Esophagus muscularis mucosa (tissue), 4 donors: ENCODE measurements around the gene PICALM. TPM values are rescaled to one million over a fixed set of nuclear protein-coding genes. Genes with fewer than 3 reads are reported as not detected.

Experiments used
- DNase-seq: peaks from one replicate; pipeline ENCODE4 v3.0.0-alpha.2; 2017; ENCODE audit errors: extremely low spot score
- H3K27ac ChIP-seq, 4 donors: fragments of 200-600 bp; sonication (generic); replicated peaks in 1 of 4; 1 replicate in 3 of 4; 2 replicates in 1 of 4; pipeline ENCODE4 v1.5.1; 2016 to 2019; ENCODE audit warnings: mild to moderate bottlenecking in 1 of 4
- H3K27me3 ChIP-seq, 4 donors: fragments of 200-600 bp; sonication (generic); one replicate each; pipeline versions ENCODE4 v1.5.1 to v1.6.0; 2016 to 2019
- H3K36me3 ChIP-seq, 4 donors: fragments of 200-600 bp; sonication (generic); one replicate each; pipeline ENCODE4 v1.5.1; 2016 to 2019
- H3K4me1 ChIP-seq, 4 donors: fragments of 200-600 bp; sonication (generic); one replicate each; pipeline ENCODE4 v1.5.1; 2016 to 2019
- H3K4me3 ChIP-seq, 4 donors: fragments of 200-600 bp; sonication (generic); 1 replicate in 2 of 4; 2 replicates in 2 of 4; pipeline ENCODE4 v1.5.1; 2016 to 2019; ENCODE audit warnings: mild to moderate bottlenecking in 4 of 4, moderate library complexity in 1 of 4
- H3K9me3 ChIP-seq, 4 donors: fragments of 200-600 bp; sonication (generic); 1 replicate in 3 of 4; 2 replicates in 1 of 4; pipeline ENCODE4 v1.5.1; 2016 to 2019
- CTCF ChIP-seq, 3 experiments: fragments of 200-600 bp in 2 of 3; fragments of 450-650 bp in 1 of 3; sonication (generic) in 2 of 3; IDR thresholded peaks; one replicate each; pipeline ENCODE4 v1.5.1; 2017 to 2019; ENCODE audit warnings: antibody characterized with exemption in 3 of 3, mild to moderate bottlenecking in 2 of 3, moderate library complexity in 1 of 3
- EP300 ChIP-seq: sonication (generic); formaldehyde crosslinking; IDR thresholded peaks from one replicate; pipeline ENCODE4 v1.6.1; 2017; ENCODE audit warnings: antibody characterized with exemption
- POLR2A ChIP-seq: fragments of 450-650 bp; IDR thresholded peaks from one replicate; pipeline ENCODE4 v1.6.1; 2017; ENCODE audit warnings: antibody characterized with exemption, moderate library complexity, mild to moderate bottlenecking, low read depth
- POLR2AphosphoS5 ChIP-seq, 2 donors: sonication (generic); formaldehyde crosslinking; IDR thresholded peaks; one replicate each; pipeline ENCODE4 v1.6.1; 2017; ENCODE audit warnings: antibody characterized with exemption in 2 of 2
- WGBS: methylation state at CpG from one replicate; pipeline ENCODE4 v1.1.5; 2018; 5-methylcytosine and 5-hydroxymethylcytosine counted together
- intact Hi-C: fragments of 100-400 bp; cut with DNase I; formaldehyde crosslinking; loops from one replicate; pipeline ENCODE4 v1.15.1; 2023
- total RNA-seq, 4 donors: library from RNA; depleted of rRNA; stranded (reverse); fragments of >200 nt; gene quantifications; one replicate each; pipeline versions ENCODE4 v1.1.0 to v1.2.1, GENCODE V29; 2016

PICALM gene
- total RNA-seq, 4 donors from 2014 or later, result 228 to 281 (median 266) TPM

GRCh38 chr11:86087256-86087655 lies 18.4 kb upstream of the PICALM start:
- TF ChIP-seq EP300 (no peak), POLR2AphosphoS5 (IDR thresholded peaks at IDR 0.05) (no peak), POLR2A (no peak), CTCF (IDR thresholded peaks at IDR 0.05) (no peak)
- H3K27me3 ChIP-seq, result no peaks in the 10 kb centered on the region
- no peak for DNase-seq
- H3K27ac ChIP-seq, result no peak overlapping the region
- peaks cover 5 to 20% (median 14%) of the 10 kb centered on the region in 4 donors for H3K4me1 ChIP-seq
- WGBS, result 52% methylated on average over 2 of the region's 2 CpGs
- H3K4me3 ChIP-seq, result no peak overlapping the region
- no peaks in the 10 kb centered on the region for H3K36me3 ChIP-seq
- intact Hi-C loops, result no loop called here
- no peaks in the 10 kb centered on the region for H3K9me3 ChIP-seq

- TF ChIP-seq POLR2A (no peak), POLR2AphosphoS5 (IDR thresholded peaks at IDR 0.05) (no peak), CTCF (IDR thresholded peaks at IDR 0.05) (no peak), EP300 (no peak)
- H3K27ac ChIP-seq, result no peak overlapping the region
- H3K36me3 ChIP-seq, result no peaks in the 10 kb centered on the region
- no peak for DNase-seq
- H3K4me3 ChIP-seq, result no peak overlapping the region
- H3K9me3 ChIP-seq, result no peaks in the 10 kb centered on the region
- no peaks in the 10 kb centered on the region for H3K4me1 ChIP-seq
- no peaks in the 10 kb centered on the region for H3K27me3 ChIP-seq
- intact Hi-C loops, result no loop called here
- 87% methylated on average over 3 of the region's 3 CpGs for WGBS
These were observed 12.6 kb upstream of the PICALM start for GRCh38 chr11:86081455-86081854.

- intact Hi-C loops, result no loop called here
- no peaks in the 10 kb centered on the region for H3K36me3 ChIP-seq
- 88% methylated on average over 3 of the region's 3 CpGs for WGBS
- no peaks in the 10 kb centered on the region for H3K27me3 ChIP-seq
- H3K27ac ChIP-seq, result no peak overlapping the region
- H3K9me3 ChIP-seq, result no peaks in the 10 kb centered on the region
- no peaks in the 10 kb centered on the region for H3K4me1 ChIP-seq
- H3K4me3 ChIP-seq, result no peak overlapping the region
- no peak for DNase-seq
- TF ChIP-seq CTCF (IDR thresholded peaks at IDR 0.05), result no peak
- TF ChIP-seq POLR2A, result no peak
These were observed 10.5 kb upstream of the PICALM start for GRCh38 chr11:86079421-86079820.

GRCh38 chr11:86073948-86074347 lies 5.1 kb upstream of the PICALM start:
- H3K4me3 ChIP-seq, result no peak overlapping the region
- intact Hi-C loops, result no loop called here
- no peaks in the 10 kb centered on the region for H3K9me3 ChIP-seq
- no peak for DNase-seq
- 79% methylated on average over 2 of the region's 2 CpGs for WGBS
- TF ChIP-seq POLR2A, result no peak
- TF ChIP-seq EP300, result no peak
- TF ChIP-seq POLR2AphosphoS5 (IDR thresholded peaks at IDR 0.05), result no peak
- TF ChIP-seq CTCF (IDR thresholded peaks at IDR 0.05), result no peak
- peaks cover 10 to 16% (median 15%) of the 10 kb centered on the region in 4 donors for H3K4me1 ChIP-seq
- no peak overlapping the region for H3K27ac ChIP-seq
- no peaks in the 10 kb centered on the region for H3K27me3 ChIP-seq
- no peaks in the 10 kb centered on the region for H3K36me3 ChIP-seq

- TF ChIP-seq POLR2A (no peak), POLR2AphosphoS5 (IDR thresholded peaks at IDR 0.05) (no peak), EP300 (no peak), CTCF (IDR thresholded peaks at IDR 0.05) (no peak)
- Histone ChIP-seq H3K36me3 (no peaks in the 10 kb centered on the region), H3K27me3 (no peaks in the 10 kb centered on the region), H3K9me3 (no peaks in the 10 kb centered on the region), H3K4me1 (peaks cover 10 to 16% (median 15%) of the 10 kb centered on the region in 4 donors), H3K27ac (no peak overlapping the region), H3K4me3 (no peak overlapping the region)
- intact Hi-C loops, result no loop called here
- DNase-seq, result no peak
- WGBS, result 95% methylated on average over 5 of the region's 5 CpGs
These were observed 3.3 kb upstream of the PICALM start for GRCh38 chr11:86072211-86072610.
